ENCODE measurements around the gene GALT. TPM values are rescaled to one million over a fixed set of nuclear protein-coding genes. Genes with fewer than 3 reads are reported as not detected.

GALT gene
- total RNA-seq, 1 donor: 36.7 TPM

GRCh38 chr9:34694811-34695210 is 48.3 kb downstream of the GALT start:
- no peak overlapping the region for H3K4me3 ChIP-seq (ENCODE audit: low read depth, low read length)
- DNase-seq (ENCODE audit: low read depth): no peak
- no peak for TF ChIP-seq CTCF (IDR thresholded peaks at IDR 0.05; ENCODE audit: insufficient read depth, low read depth, low read length)

Small RNA genes within 50 kb of the gene (small RNA-seq; reads per million reads assigned to genes)
- not detected for gene CCL27

Other genes starting within 250 kb of the GALT start
- gene FAM219A, start 188.1 kb upstream of the GALT start, total RNA-seq: 9.3 and 9.9 TPM in 2 replicates
- gene DNAI1, start 187.9 kb upstream of the GALT start, total RNA-seq: under 0.01 TPM in 1 of 2 replicates, not detected in the other
- gene ENHO, start 123.7 kb upstream of the GALT start, total RNA-seq: not detected in 2 replicates
- gene CNTFR, start 57.0 kb upstream of the GALT start, total RNA-seq: not detected in 2 replicates
- gene RPP25L, start 34.6 kb upstream of the GALT start, total RNA-seq: 14.7 and 14.8 TPM in 2 replicates
- gene DCTN3, start 26.2 kb upstream of the GALT start, total RNA-seq: 70.8 and 102 TPM in 2 replicates
- 0.32 TPM in 1 of 2 replicates, not detected in the other for gene ARID3C, start 17.6 kb upstream of the GALT start, total RNA-seq
- 71.7 and 76.7 TPM in 2 replicates for gene SIGMAR1, start 8.9 kb upstream of the GALT start, total RNA-seq
- gene IL11RA, start 5.5 kb downstream of the GALT start, total RNA-seq: 8.2 and 14.8 TPM in 2 replicates
- not detected in 2 replicates for gene CCL27, start 16.0 kb downstream of the GALT start, total RNA-seq
- not detected in 2 replicates for gene CCL19, start 44.6 kb downstream of the GALT start, total RNA-seq
- gene CCL21, start 63.5 kb downstream of the GALT start, total RNA-seq: not detected in 2 replicates